AG09309 (cell line): Measurements from ENCODE around the gene INTS11.

Experiments
- DNase-seq: peaks from one replicate; pipeline ENCODE4 v3.0.0-alpha.2; 2010; ENCODE audit warnings: low read depth
- H3K4me3 ChIP-seq: 2 replicates; pipeline ENCODE4 v1.5.1; 2011; ENCODE audit warnings: mild to moderate bottlenecking, low read depth, low read length, moderate library complexity; ENCODE audit not compliant: control insufficient read depth
- TF ChIP-seq, protein P1 (sequence below): IDR thresholded peaks from 2 replicates; pipeline ENCODE4 v1.5.1; 2011; ENCODE audit warnings: mild to moderate bottlenecking, low read depth, low read length, inconsistent platforms; ENCODE audit not compliant: insufficient read depth, control insufficient read depth; ENCODE audit errors: missing control alignments

INTS11 gene

DNA sequence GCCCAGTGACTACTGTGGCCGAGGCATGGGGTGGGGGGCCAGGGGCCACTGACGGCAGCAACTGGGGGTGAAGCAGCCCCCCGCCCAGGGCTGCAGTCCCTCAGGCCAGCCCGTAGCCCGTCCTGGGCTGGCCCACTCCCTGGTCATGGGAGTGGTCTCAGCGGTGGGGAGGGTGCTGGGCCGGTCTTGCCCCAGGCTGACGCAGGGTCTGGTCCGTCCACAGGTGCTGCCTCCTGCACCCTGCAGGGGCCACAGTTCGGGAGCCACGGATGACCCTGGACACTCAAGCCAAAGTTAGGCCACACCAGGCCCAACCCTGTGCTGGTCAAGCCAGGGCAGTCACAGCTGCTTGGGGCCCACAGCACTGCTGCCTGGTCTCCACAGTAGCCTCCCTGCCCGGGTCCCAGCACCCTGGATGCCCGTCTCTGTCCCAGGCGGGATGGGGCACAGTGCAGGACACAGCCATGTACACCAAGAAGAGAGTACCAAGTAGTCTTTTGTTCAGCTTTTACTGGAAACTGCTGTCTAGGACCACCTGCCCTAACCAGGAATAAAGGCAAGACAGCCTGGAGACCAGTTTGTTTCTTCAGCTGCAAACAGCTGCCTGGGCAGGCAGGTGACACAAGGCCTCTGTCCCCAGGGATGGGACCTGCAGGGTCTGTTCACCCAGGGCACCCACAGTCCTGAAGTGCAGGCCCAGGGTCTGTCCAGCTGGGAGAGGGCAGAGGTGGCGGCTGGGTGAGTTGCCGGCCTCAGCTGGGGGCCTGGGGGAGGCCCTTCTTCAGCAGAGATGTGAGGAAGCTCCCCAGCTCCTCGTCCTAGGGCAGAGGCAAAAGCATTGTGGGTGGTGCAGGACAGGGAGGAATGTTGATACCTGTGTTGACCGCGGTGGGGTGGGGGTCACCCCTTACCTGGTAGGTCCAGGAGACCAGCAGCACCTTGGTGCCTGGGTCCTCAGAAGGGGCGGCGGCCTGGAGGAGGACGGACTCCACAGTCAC, 13.1 kb downstream of the INTS11 start:
- H3K4me3 ChIP-seq = no peak overlapping the region
- TF ChIP-seq, protein P1, sequence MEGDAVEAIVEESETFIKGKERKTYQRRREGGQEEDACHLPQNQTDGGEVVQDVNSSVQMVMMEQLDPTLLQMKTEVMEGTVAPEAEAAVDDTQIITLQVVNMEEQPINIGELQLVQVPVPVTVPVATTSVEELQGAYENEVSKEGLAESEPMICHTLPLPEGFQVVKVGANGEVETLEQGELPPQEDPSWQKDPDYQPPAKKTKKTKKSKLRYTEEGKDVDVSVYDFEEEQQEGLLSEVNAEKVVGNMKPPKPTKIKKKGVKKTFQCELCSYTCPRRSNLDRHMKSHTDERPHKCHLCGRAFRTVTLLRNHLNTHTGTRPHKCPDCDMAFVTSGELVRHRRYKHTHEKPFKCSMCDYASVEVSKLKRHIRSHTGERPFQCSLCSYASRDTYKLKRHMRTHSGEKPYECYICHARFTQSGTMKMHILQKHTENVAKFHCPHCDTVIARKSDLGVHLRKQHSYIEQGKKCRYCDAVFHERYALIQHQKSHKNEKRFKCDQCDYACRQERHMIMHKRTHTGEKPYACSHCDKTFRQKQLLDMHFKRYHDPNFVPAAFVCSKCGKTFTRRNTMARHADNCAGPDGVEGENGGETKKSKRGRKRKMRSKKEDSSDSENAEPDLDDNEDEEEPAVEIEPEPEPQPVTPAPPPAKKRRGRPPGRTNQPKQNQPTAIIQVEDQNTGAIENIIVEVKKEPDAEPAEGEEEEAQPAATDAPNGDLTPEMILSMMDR = no peak
- no peak for DNase-seq

DNA sequence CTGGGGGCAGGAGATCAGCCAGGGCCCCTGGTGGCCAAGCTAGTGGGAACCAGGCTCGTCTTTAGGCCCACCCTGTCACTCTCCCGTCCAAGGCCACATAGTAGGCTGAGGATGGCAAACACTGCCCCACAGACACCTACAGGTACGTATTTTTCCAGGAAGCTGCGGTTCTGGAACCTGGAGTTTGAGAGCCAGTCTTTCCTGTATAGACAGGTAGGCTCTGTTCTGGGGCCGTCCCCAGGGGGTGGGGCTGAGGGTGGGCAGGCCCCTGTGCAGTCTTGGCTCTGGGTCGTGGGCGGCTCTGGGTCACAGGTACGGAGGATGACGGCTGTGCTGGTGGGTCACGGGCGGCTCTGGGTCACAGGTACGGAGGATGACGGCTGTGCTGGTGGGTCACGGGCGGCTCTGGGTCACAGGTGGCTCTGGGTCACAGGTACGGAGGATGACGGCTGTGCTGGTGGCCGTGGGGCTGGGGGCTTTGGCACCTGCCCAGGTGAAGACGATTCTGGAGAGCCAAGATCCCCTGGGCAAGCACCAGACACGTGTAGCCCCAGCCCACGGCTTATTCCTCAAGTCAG, 13.9 kb downstream of the INTS11 start:
- no peak for DNase-seq
- H3K4me3 ChIP-seq = no peak overlapping the region
- TF ChIP-seq, protein P1 = no peak

DNA sequence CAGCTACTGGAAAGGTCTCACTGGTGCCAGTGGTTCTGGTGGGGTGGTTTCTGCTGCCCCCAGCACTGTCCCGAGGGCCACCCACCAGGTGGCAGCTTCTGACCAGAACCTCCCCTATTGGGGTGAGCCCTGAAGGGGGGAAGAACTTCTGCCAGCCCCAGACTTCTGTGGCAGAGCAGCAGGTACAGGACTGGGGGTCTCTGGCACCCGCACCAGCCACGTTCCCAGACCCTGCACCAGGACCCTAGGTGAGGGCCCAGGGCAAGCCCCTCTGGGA, 14.4 kb downstream of the INTS11 start:
- no peak overlapping the region for H3K4me3 ChIP-seq
- DNase-seq = no peak
- TF ChIP-seq, protein P1 = no peak

DNA sequence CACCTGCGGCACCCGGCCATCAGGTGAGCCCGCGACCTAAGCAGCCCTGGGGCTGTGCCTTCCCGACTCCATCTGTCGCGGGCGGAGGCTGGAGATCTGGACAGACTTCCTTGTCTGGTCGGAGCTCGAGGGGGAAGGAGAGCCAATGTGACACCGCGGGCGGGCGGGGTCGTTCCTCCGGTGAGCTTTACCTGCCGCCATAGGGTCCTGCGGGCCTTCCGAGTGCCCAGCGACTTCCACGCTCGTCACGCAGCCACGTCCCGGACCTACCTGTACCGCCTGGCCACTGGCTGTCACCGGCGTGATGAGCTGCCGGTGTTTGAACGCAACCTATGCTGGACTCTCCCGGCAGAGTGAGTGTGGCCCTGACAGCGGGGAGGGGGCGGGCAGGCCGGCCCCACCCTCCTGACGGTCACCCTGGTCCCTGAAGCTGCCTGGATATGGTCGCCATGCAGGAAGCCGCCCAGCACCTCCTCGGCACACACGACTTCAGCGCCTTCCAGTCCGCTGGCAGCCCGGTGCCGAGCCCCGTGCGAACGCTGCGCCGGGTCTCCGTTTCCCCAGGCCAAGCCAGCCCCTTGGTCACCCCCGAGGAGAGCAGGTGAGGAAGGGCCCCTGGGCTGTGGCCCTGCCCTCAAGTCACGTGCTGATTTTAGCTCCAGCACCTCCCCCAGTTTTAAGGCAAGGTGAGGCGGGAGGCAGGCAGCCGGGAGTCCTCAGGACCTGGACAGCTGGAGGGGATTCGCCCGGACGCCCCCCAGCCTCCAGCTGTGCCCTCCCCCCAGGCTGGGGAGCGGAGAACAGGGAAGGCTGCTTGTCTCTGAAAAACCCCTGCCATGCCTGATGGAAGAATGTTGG, 15.0 kb downstream of the INTS11 start:
- TF ChIP-seq, protein P1 = no peak
- H3K4me3 ChIP-seq = peak overlapping the region; percentile 58
- no peak for DNase-seq

DNA sequence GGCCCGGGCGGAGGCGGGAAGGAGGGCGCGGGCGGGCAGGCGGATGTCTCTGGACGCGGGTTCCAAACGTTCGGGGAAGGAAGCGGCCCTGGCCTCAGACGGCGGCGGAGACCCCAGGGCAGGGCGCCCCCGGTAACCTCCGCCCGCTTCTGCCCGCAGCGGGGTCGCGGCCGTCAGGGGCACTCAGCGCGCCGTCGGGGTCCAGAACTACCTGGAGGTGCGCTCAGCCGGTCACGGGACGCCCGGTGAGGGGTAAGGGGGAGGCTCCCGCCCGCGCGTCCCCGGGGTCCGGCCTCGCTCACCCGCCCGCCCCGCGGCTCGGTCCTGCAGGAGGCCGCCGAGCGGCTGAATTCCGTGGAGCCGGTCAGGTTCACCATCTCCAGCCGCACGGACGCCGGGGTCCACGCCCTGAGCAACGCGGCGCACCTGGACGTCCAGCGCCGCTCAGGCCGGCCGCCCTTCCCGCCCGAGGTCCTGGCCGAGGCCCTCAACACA, 15.7 kb downstream of the INTS11 start:
- H3K4me3 ChIP-seq = peak overlapping the region; percentile 58
- TF ChIP-seq, protein P1 = no peak
- DNase-seq = no peak
